ENCODE results near the gene ZBTB21.

ZBTB21 gene

GRCh38 chr21:42039470-42039901 is 29.3 kb upstream of the ZBTB21 start:
- no peak for DNase-seq

GRCh38 chr21:42038826-42039425 is 28.8 kb upstream of the ZBTB21 start:
- DNase-seq, result no peak

- no peak for DNase-seq
Measured at GRCh38 chr21:42038393-42038792, 28.2 kb upstream of the ZBTB21 start.

GRCh38 chr21:42037943-42038342 is 27.8 kb upstream of the ZBTB21 start:
- DNase-seq, result no peak

- DNase-seq, result no peak
Measured at GRCh38 chr21:42037516-42037915, 27.4 kb upstream of the ZBTB21 start.

- no peak for DNase-seq
Measured at GRCh38 chr21:42036313-42036712, 26.2 kb upstream of the ZBTB21 start.

- no peak for DNase-seq
Measured at GRCh38 chr21:42032968-42033367, 22.8 kb upstream of the ZBTB21 start.

GRCh38 chr21:42032266-42032665 is 22.1 kb upstream of the ZBTB21 start:
- no peak for DNase-seq

GRCh38 chr21:42031816-42032215 is 21.7 kb upstream of the ZBTB21 start:
- DNase-seq, result no peak

GRCh38 chr21:42031241-42031640 is 21.1 kb upstream of the ZBTB21 start:
- DNase-seq, result no peak

- no peak for DNase-seq
Measured at GRCh38 chr21:42030311-42030710, 20.2 kb upstream of the ZBTB21 start.

GRCh38 chr21:42028766-42029425 is 18.7 kb upstream of the ZBTB21 start:
- peak; percentile 46 to 70 for DNase-seq

- no peak for DNase-seq
Measured at GRCh38 chr21:42027822-42028765, 17.9 kb upstream of the ZBTB21 start.

GRCh38 chr21:42027085-42027821 is 17.1 kb upstream of the ZBTB21 start:
- DNase-seq, result no peak

- no peak for DNase-seq
Measured at GRCh38 chr21:42026082-42026435, 15.9 kb upstream of the ZBTB21 start.

- no peak for DNase-seq
Measured at GRCh38 chr21:42025376-42026081, 15.4 kb upstream of the ZBTB21 start.

- no peak for DNase-seq
Measured at GRCh38 chr21:42022906-42023305, 12.7 kb upstream of the ZBTB21 start.

GRCh38 chr21:42022091-42022430 is 11.9 kb upstream of the ZBTB21 start:
- DNase-seq, result no peak

GRCh38 chr21:42021371-42022090 is 11.4 kb upstream of the ZBTB21 start:
- DNase-seq, result no peak

GRCh38 chr21:42019706-42020105 is 9.5 kb upstream of the ZBTB21 start:
- no peak for DNase-seq

- no peak for DNase-seq
Measured at GRCh38 chr21:42019101-42019605, 9.0 kb upstream of the ZBTB21 start.

- DNase-seq, result no peak
Measured at GRCh38 chr21:42017022-42017421, 6.9 kb upstream of the ZBTB21 start.
